Gastrocnemius medialis (tissue), 4 donors: ENCODE data around the gene LRG1.

Experiments used
- CTCF ChIP-seq, 5 experiments: fragments of 450-650 bp in 3 of 5; fragments of 200-600 bp in 2 of 5; sonication (generic) in 2 of 5; IDR thresholded peaks in 4 of 5; conservative IDR thresholded peaks in 1 of 5; 1 replicate in 4 of 5; 2 replicates in 1 of 5; pipeline ENCODE4 v1.5.1; 2016 to 2019; ENCODE audit warnings: antibody characterized with exemption in 5 of 5, mild to moderate bottlenecking in 3 of 5, moderate library complexity in 3 of 5
- POLR2A ChIP-seq, 2 donors: fragments of 450-650 bp; IDR thresholded peaks; one replicate each; pipeline ENCODE4 v1.6.1; 2017; ENCODE audit warnings: antibody characterized with exemption in 2 of 2, mild to moderate bottlenecking in 2 of 2, moderate library complexity in 2 of 2

DNA sequence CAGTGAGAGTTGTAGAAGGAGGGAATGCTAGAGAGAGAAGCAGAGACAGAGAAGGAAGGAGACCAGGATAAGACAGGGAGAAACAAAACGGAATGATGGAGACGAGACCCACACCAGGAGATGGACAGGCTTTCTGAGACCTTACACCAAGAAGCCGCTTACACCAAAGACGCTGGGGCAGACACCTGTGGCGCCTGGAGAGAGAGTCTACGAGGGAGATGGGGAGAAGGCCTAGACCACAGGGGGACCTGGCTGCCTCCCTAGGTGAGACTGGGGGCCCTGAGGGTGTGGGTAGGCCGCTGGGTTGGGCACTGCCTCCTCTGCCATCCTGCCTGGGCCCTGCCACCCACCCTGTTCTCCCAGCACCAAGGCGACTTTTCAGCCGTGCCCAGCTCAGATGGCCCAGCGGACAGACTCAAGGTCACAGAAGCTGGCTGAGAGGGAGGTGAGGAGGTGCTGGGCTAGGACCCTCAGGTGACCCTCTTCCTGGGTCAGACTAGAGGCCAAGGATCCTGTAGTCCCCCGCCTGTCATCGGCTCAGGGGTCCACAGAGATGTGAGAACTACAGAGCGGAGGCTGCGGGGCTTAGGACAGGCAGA, 9.8 kb downstream of the LRG1 start:
- no peak for TF ChIP-seq POLR2A (IDR thresholded peaks at IDR 0.05)
- no peak for TF ChIP-seq CTCF (IDR thresholded peaks at IDR 0.05 in 4 of 5, conservative IDR thresholded peaks at IDR 0.05 in 1 of 5)
